NCI-H128 (cell line): ENCODE measurements around the gene RPS4Y2.

Experiments
- DNase-seq: peaks from one replicate; lab custom pipeline; 2025; ENCODE audit not compliant: unreplicated experiment; lab: John Stamatoyannopoulos, UW

RPS4Y2 gene

DNA sequence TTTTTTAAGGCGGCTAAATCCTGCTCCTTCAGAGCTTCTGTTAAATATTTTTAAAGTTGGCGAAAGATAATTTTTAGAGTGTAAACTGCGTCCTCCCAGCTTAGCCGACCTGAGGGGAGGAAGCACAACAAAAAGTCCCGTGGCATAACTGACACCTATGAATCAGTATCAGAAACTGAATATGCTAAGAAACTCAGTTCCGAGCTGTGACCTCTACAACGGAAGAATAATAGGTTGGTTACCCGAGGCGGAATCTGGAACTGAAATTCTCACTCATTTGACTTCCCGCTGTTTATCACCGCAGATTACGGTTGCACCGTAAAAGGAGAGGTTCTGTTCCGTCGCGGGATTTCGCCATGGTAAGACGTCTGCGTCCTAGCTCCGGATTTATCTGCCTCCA, at the start of gene RPS4Y2:
RPS4Y2 (plus strand) TSS at position 301 of the 400 bp plus-strand sequence; CDS start at position 357, 56 bp downstream.
- no peak for DNase-seq

DNA sequence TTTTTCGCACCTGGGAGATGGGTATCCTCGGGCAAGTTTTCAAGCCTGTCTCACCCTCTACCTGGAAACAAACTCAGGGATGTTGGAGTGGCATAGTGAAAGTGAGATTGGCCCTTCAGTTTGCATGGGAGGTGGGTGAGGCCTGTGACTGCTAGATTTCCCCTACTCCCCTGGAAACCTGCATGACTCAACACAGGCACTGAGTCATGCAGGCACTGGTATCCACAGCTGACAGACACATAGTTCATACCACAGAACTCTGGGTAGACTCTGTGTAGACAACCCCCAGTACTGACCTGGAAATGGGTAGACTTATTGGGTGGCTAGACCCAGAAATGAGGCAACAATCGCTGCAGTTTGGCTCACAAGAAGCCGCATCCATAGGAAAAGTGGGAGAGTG, 41.5 kb upstream of the RPS4Y2 start:
- DNase-seq = no peak

DNA sequence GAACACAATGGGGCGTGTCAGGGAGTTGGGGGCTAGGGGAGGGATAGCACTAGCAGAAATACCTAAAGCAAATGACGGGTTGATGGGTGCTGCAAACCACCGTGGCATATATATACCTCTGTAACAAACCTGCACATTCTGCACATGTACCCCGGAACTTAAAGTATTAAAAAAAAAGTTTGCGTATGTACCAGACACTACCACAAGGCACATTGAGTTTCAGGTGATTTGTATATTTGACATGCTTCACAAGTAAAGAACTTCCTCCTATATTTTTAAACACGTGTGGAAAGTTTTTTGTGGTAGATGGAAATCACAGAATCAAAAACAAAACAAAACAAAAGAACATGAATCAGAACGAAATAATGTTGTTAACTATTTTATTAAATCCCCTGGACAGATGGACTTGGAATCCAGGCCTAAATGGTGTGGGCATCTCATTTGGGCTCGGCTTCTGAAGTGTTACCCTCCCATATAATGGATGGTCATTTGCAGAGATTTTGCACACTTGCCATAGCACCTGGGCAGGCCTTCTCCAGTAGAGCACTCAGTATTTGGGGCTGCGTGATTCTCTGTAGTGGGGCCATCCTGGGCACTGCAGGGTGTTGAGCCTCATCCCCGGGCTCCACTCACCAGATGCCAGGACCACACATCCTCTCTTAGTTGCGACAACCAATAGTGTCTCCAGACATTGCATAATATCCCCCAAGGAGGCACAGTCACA, 29.6 kb upstream of the RPS4Y2 start:
- DNase-seq = no peak

DNA sequence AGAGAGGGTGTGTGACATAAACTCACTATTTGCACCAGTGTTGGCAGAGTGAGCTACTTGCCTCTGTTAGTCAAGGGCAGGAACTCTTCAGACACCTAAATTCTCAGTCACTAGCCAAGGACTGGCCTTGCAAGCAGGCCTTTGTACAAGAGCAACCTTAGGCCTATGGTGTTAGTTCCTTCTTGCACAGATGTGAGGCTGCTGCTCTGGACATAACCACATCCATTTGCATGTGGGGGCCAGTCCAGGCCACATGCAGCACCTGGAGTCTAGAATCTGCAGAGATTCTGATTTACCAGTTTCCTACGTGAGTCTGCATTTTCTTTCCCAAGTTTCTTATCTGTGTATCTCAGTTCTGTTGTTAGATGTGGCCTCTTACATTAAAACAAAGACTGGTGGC, 20.7 kb upstream of the RPS4Y2 start:
- no peak for DNase-seq

DNA sequence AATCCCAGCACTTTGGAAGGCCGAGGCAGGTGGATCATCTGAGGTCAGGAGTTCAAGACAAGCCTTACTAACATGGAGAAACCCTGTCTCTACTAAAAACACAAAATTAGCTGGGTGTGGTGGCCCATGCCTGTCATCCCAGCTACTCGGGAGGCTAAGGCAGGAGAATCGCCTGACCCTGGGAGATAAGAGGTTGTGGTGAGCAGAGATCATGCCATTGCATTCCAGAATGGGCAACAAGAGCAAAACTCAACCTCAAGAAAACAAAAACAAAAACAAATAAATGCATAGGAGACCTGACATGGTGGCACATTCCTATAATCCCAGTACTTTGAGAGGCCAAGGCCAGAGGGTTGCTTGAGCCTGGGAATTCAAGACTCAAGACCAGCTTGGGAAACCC, 16.1 kb upstream of the RPS4Y2 start:
- DNase-seq = no peak

DNA sequence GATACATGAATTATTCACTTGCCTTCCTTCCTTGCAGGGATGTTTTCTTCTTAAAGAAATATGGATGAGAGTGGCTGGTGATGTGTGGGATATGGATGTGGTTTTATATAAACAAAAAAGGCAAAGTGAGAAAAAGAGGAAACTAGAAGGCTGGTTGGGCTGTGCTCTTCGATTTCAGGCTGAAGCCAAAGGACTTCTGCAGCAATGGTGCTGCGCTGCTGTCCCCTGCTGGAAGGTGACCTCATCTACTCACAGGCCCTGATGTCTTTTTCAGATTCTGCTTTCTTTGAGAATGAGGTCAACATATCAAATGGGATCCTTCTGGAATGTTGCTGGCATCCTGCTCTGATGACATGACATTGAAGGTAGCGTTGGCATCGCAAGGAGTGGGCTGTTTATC, 15.3 kb upstream of the RPS4Y2 start:
- DNase-seq = no peak

DNA sequence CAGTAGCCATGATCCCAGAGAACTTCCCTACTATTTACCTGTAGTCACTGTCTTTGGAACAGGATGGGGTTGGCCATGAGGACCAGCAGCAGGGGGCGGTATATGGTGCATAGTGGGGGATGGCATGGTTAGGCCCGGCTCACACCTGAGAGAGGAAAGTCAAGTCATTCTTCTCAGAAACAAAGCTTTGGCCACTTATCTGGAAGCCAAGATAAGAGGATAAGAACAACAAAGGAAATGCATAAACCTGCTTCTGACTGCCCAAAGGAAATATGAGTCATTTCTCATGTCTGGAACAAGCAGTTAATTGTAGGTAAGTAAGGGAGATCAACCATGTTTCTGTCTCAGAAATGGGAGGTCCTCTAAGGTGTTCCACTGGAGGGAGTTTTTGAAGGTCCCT, 10.8 kb upstream of the RPS4Y2 start:
- no peak for DNase-seq

DNA sequence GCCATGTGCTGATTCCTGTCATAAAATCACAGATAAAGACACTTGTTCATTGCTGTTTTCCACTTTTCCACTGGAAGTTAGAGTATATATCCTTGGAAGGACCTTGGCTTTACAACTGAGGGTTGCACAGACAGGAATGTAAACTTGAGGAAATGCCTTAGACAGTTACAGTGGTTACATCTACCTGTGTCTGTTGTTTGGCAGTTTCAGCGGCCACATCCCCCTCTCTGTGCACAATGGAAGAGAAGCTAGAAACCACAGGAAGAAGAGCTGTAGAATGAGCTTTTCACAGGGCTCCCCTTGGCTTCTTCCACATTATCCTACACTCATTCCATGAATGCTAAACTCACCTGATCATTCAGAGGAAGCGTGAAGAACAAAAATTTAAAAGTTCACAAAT, 9.0 kb upstream of the RPS4Y2 start:
- no peak for DNase-seq

DNA sequence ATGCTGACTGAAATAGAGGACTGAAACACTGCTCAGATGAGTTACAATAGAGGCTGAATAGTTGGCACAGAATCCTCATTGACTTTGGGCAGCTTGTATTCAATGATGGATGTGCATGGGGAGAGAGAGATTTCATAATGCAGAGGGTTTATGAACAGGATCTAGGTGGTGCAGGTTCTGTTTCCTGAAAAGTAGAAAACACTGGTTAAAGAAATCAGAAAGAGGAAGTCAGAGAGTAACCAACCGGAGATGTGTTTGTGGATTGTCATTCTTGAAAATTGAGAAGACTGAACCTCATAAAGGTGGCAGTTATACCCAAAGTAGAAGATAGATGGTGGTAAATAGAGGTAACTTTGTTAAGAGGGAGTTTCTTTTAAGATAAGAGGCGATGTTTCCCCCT, 8.0 kb downstream of the RPS4Y2 start:
- no peak for DNase-seq

DNA sequence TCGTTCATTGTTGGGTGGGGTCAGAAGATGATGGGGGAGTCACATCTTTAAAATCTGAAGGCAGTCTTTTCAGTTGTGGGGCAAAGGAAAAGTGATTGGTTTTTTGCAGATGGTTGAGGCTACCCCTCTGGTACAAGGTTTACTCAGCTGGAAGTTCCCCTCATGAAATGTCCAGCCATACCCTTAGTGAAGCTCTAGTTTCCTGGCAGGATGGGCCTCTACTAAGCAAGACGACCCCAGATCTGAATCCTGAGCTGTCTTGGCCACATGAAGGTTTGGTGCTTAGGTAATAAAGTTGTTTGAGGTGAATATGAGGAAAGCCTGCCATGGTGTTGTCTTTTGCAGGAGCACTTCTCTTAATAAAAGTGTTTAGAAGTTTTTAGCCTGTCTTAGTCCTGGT, 9.2 kb downstream of the RPS4Y2 start:
- DNase-seq = no peak

DNA sequence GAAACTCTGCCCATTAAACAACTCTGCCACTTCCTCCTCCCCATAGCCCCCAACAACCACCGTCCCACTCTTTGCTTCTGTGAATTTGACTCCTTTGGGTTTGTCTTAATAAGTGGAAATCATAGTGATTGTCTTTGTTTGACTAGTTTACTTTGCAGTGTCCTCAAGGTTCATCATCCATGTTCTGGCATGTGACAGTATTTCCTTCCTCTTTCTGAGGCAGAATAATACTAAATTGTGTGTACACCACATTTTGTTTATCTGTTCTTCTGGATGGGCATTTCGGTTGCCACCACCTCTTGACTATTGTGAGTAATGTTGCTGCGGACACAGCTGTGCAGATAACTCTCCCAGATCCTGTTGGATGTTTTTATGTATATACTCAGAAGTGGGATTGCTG, 14.8 kb downstream of the RPS4Y2 start:
- no peak for DNase-seq

DNA sequence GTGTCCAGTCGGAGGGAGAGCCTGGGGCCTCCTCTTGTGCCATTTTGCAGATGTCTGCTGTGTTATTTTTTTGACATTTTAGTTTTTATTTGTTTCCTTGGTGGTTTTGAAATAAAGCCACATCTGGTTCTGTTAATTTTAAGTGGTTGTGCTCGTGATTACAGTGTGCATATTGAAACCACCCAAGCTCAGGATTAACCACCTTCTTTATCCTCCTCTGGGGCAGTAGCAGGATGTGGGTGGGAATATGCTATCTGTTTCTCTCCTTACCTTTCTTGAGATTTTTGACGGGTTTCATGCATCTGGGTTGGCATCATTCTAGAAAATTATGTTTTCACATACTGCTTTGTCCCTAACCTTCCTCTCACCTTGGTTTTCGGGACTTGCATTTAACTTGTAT, 20.2 kb downstream of the RPS4Y2 start:
- DNase-seq = no peak

DNA sequence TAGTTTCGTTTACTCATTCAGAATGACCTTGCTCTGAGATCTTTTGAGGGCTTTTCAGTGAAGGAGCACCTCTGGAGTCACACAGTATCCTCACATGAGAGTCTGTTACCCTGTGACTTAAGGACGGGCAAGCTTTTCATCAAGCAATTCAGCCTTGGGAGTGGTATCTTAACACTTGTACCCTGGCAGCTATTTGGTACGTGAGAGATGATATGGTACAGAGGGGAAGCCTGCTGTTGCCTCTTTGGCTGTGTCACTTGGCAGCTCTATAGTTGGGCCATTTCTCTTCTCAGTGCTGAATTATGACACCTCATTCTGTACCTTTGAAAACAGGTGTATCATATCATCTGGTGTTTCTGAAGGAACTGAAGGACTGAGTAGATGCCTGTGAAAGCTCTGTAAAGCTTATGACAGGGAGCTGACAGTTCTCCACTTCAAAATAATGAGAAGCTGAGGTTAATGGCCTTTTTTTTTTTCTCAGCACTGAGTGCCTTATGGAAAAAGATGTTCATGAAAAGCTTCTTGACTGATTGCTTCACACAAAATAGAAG, 24.3 kb downstream of the RPS4Y2 start:
- no peak for DNase-seq

DNA sequence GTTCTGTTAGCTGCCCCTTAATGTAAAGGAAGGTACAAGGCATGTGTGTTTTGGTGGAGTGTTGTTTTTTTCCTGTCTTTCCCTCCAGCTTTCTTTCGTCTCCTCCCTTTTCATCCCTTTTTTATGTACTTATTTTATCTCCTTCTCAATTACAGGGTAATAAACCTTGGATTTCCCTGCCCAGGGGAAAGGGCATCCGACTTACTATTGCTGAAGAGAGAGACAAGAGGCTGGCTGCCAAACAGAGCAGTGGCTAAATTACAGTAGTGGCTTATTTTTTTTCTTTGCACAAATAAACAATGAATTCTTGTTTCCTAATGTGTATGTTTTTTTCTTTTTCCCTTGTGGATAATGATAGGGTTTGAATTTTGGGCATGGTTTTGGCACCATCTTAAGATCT, 24.9 kb downstream of the RPS4Y2 start:
- DNase-seq = no peak

DNA sequence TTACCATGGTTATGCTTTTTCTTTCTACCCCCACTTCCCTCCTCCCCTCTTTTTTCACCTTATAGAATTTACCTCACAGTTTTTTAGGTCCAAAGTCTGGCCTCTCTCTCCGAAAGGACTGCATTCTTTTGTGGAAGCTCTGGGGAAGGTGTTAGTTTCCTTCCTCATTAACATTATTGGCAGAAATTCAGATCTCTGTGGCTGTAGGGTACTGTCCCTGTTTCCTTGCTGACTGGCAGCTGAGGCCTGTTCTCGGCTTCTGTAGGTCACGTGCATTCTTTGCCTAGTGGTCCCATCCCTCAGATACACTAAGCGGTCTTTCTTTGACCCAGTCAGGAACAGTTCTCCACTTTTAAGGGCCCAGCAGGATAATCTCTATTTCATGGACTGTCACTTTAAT, 25.5 kb downstream of the RPS4Y2 start:
- no peak for DNase-seq

DNA sequence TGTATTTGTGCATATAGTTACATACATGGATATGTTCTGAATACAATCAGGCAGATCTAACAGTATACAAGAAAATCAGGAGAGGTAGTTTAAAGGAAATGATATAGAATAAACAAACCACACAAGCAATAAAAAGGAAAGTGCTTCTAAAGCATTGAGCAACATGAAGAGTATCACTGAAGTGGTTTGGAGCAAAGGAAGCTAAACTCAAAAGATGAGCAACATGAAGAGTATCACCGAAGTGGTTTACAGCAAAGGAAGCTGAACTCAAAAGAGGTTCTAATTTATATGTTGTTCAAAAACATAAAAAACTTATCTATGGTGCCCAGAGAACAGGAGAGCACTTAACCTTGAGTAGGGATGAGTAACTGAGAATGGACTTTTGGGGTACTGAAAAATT, 29.1 kb downstream of the RPS4Y2 start:
- no peak for DNase-seq

DNA sequence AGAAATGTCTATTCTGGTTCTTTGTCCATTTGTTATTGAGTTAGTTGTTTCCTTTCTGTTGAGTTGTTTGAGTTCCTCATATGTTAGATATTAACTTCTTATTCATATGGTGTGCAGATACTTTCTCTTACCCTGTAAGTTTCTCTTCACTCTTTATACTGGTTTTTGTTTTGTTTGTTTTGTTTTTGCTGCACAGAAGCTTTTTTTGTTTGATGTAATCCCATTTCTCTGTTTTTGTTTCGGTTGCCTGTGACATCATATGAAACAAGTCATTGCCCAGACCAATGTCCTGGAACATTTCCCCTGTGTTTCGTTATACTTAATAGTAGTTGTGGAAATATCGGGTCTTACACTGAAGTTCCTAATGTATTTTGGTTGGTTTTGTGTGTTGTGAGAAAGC, 31.2 kb downstream of the RPS4Y2 start:
- DNase-seq = no peak

DNA sequence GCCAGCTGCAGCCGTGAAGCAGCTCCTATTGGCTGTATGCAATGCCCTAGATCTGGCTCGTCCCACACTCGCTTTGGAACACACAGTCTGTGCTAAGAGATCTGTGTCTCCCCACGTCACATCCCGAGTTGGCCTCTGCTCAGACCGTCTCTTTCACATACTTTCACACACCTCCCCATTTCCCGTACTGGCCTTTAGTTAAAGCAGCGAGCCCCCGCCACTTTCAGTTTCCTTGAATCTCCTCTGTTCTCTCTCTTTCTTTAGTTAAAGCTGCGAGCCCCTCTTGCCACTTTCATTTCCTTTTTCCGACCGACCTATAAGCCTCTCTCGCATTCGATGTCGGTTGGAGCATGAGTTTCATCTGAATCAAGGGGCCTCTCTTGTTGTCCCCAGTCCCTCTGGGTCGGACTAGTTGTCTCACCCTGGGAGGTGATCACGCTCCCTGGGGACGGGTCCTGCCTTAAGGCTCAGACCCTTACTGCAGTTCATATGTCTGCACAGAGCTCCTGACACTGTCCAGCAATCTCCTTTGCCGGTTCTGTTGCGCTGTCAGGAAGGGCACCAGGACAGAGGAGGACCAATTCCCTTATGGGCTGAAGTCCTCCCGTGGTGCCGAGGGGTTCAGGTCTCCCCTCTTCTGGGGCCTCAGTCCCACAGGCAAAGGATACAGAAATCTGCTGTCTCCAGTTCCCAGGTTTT, 42.6 kb downstream of the RPS4Y2 start:
- DNase-seq = no peak

DNA sequence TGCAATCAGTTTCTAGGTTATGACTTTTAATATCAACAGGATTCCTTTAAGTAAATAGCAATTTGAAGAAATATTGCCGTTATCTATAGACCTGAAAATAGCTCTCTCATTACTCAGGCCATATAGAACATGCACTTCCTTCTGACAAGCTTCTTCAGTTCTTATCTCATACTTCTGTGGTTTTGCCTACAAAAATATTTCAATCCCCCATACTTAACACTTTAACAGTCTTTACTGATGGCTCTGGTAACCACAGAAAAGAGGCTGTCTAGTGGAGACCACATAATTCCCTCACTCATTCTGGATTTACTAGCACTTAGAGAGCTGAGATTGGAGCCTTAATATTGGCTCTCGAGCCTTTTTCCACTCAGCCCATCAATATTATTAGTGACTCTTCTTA, 46.8 kb downstream of the RPS4Y2 start:
- no peak for DNase-seq

DNA sequence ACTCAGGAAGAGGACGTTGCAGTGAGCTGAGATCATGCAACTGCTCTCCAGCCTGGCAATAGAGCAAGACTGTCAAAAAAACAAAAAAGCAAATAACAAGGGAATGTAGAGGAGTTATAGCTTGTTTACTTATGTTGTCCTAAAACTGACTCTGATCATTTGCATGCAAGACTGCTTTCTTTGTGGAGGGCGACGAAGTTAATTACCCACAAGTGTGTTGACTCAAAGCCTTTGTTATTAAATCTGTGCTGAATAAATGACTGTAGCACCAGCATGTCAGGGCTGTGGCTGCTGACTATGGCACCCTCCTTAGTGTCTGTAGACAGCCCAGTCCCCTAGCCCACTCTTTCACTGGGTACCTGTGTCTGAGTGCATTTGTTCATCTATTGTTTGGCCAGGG, 50.3 kb downstream of the RPS4Y2 start:
- DNase-seq = no peak

DNA sequence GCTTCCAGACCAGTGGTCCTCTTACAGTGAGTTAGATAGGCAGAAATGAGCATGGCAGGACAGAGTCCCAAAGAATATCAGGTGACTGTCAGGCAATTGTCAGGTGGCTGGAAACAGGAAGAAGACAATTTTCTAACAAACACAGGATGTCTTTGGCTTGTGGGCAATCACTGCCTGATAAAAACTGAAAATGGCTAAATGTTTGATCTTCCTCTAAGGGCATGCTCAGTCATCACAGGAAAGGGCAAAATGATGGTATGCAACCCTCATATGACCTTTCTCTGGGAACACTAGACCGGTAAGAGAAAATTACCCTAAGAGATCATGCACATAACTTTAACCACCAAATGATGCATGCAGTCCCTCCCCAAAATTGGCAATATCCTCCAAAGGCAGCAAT, 57.6 kb downstream of the RPS4Y2 start:
- no peak for DNase-seq

DNA sequence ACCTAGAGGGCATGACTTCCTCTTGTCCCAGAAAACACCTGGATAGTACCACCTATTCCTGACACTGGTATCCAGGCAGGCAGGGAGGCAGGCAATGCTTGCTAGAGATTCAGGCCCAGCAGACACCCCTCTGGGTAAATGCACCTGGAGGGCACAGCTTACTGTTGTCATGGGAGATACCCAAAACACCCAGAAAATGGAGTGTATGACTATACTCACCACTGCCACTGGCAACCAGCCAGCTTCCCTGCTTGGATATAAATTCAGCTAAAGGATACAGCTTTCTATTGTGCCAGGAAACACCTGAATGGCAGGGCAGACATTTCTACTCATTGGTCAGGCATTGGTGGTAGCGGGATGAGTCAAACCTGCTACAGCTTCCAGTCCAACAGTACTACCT, 58.9 kb downstream of the RPS4Y2 start:
- no peak for DNase-seq

DNA sequence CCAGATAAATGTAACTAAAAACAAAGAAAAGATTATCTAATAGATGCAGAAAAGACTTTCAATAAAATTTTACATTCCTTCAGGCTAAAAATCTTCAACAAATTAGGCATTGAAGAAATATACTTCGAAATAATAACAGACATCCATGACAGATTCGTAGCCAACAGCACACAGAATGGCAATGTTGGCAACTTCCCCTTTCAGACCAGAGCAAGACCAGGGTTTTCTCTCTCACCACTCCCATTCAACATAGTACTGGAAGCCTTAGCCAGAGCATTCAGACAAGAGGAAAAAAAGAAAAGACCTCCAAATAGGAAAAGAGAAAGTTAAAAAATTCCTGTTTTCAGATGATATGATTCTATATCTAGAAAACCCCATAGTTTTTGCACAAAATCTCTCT, 61.2 kb downstream of the RPS4Y2 start:
- no peak for DNase-seq
